Endothelial cell of hepatic sinusoid (primary cell): Measurements from ENCODE around the gene RNASE4.
"Not testable (repeated sequence)": the region's sequence is repeated elsewhere in the genome, so short reads cannot be mapped to it uniquely, and the experiment has no call there.

Source experiments
- in situ Hi-C: cut with HindIII; loops from 2 replicates; pipeline ENCODE4 v1.10.0; 2017; ENCODE audit warnings: low sequenced_read_pairs

The RNASE4 gene, protein sequence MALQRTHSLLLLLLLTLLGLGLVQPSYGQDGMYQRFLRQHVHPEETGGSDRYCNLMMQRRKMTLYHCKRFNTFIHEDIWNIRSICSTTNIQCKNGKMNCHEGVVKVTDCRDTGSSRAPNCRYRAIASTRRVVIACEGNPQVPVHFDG

DNA sequence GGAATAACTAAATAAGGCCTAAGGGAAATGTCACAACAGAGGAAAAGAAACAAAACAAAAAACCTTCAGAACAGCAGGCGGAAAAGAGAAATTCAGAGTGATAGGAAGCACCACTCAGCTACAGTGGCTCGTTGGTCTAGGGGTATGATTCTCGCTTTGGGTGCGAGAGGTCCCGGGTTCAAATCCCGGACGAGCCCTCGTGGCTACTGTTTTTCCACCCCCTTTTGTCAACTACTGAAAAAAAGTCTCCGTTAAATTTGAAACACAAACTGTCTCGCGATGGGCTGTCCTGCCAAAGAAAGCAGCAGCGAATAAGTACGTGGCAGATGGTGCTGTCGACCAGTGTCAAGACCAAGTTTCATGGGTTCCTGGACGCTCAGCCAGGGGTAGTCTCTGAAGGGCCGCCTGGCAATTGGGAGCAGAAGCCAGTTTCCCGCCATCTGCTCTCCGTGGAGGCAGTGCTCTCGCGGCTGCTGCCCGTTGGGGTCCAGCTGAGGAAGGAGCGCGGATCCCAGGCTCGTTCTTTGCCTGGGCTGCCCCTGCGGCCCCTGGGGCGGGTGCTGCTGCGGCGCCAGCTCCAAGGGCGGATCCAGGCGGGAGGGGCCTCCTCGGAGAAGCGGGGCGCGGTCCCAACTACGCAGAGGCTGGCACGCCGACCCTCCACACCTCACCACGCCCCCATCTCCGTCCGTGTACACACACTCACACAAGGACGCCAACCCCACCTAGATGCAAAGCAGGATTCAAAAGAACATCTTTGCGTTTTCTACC lies at the start of gene RNASE4:
Gene RNASE4 (plus strand): TSS at position 670 of the 771 bp plus-strand sequence. CDS start 14,812 bp downstream, outside the sequence.
- in situ Hi-C loops = no loop called here

DNA sequence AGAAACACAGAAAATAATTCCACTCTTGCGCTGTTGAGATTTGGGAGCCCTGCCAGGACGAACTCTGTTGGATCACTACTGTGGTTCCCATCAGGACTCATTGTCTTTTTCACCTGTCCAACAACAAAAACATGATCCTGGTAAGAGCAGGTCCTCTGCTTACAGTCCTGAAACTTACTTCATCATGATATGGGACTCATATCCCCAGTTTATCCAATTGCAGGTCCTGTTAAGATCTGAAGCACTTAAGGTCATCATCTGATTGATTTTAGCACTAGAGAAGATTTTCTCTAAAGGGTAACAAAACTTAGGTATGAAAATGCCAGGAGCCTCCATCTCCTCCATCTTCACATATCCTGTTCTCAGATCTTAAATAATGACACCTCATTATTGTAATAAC lies 42.8 kb upstream of the RNASE4 start, which contains the start of gene OR6S1:
Gene OR6S1 (minus strand): TSS at position 101 of the 400 bp plus-strand sequence. CDS start 0 bp downstream, at position 101.
- in situ Hi-C loops = no loop called here

DNA sequence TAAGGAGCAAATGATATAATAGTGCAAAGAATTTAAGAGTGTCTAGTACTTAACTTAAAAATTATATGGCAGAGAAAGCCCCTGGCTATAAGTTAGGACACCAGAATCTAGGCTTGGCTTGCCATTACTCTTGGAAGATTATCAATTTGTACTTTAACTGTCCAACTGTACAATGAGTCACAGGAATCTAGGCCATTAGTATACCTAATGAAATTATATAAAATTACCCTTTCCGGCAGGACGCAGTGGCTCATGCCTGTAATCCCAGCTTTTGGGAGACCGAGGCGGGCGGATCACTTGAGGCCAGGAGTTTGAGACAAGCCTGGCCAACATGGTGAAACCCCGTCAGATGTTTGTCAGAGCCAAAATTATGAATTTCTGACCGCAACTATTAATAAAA lies 42.2 kb upstream of the RNASE4 start:
- in situ Hi-C loops = no loop called here

DNA sequence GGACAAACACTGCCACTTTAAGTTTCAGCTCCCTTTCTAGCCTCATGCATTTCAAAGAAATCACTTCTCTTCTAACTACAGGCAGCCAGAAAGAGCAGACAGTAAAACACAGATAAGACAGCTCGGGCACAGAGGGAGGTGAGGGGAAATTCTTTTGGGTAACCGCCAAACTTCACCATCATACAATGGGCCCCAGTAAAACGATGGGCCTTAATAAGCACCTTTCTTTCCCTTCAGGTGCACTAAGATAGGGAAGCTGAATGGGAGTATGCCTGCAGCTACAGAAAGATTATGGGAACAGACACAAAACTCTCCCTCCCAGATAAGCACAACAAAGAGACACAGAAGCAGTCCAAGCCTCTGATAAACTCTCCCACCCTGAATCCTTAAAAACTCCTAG lies 41.6 kb upstream of the RNASE4 start:
- in situ Hi-C loops = not testable (repeated sequence)

DNA sequence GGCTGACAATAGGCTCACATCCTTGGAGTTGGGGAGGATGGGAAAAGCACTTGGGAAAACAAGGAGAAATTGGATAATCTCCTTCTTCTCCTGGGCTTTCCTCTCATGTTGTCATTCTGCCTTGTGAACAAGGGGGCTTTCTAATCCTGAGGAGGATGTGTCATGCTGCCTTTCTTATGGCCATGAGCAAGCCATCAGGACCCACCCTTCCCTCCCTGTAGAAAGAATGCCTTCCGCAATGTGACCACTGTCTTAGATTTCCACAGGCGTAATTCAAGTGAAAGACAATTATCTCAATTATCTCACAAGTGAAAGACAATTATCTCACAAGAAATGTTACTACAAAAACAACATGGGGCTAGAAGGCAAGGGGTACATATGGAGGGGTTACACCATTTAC lies 39.8 kb upstream of the RNASE4 start:
- in situ Hi-C loops = no loop called here

DNA sequence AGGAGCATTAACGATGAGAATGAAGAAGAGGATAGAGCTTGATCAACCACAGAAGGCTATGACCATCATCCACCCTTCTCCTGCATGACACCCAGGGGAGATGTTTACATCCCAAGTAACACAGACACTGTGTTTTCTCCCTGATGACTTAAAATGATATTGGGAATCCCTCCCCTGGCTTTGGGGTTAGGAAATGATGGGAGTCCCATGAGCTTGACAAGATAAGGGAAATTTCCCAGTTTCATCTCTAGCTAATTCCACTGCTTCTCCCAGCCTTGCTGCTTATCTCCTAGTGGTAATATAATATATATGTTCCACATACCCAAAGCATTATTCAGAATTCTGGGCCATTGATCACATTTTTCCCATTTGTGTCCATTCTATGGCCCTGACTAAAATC lies 38.9 kb upstream of the RNASE4 start:
- in situ Hi-C loops = no loop called here

DNA sequence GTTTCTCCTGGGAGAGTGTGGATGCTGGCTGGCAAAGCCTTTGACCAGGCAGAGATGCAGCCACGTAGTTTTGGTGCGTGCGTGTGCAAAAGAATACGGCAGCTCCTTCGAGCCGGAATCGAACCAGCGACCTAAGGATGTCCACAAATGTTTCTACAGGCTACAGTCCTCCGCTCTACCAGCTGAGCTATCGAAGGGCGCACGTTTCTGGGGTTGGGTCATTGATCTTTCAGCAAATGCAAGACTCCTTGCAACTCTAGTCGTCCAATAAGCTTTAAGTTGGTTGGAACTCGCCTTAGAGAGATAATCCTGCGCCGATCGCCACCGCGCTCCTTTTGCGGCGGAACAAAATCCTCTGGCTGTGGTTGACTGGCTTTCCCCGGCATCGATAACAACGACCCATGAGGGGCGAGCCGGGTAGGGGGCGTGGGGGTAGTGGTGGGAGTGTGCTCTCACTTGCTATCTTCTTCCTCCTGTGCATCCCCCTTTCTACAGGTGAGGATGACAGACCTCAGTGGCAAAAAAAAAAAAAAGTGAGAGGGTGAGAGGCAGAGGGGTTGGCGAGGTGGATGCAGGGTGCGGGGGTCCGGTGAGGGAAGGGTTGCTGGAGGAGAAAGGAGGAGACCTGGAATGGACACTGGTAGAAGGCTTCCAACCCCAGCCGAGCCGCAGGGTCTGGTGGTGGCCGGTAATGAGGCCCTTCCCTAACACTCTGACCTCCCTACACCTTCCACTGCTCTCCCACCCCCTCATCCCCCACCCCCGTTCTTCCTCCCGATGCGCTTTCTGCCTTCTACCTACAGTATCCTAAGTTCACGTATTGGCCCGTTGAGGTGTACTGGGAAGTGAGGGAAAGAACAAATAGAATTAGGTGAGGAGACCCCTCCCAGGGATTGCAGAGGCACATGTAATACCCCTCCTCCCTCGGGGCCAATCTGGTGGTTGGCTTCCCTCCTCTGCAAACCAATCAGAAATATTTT lies 31.1 kb upstream of the RNASE4 start:
- in situ Hi-C loops = loop anchor here (5.0 kb wide), 1 partner anchor 36 kb away; no protein-coding TSS in a partner anchor

DNA sequence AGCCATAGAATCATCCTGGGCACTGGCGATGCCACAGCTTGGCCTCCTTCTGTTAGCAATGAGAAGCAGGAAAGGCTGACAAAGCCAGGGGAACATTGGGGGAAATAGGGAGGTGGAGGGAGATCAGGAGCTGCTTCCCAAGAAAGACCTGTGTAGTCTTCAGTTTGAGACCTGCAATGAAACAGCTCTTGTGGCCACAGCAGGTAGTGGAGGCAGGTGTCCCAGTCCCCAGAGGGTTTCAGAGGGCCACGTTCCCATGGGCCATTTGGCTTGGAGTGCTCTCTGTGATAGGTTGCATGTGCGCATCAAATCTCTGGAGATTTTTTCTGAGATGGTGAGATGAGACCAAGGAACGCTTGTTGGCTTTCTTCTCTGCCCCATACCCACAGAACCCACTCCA lies 28.5 kb upstream of the RNASE4 start:
- in situ Hi-C loops = no loop called here

DNA sequence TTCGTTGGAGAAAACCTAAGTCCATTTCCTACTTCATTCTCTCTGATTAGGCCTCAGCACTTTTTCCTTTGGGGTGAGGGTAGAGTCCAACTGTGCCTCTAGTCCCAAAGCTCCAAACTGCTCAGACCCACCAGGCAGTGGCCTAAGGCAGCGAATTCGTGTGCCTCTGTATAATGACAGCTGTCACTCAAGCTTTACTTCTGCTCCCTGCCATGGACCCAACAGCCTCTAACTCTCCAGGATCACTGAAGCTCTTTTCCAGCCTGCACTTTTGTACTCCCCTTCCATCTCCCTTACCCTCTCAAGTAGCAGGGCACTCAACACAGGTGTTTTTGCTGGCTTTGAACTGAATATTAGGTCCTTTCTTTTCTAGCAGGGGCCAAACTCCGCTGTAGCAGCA lies 28.1 kb upstream of the RNASE4 start:
- in situ Hi-C loops = no loop called here

DNA sequence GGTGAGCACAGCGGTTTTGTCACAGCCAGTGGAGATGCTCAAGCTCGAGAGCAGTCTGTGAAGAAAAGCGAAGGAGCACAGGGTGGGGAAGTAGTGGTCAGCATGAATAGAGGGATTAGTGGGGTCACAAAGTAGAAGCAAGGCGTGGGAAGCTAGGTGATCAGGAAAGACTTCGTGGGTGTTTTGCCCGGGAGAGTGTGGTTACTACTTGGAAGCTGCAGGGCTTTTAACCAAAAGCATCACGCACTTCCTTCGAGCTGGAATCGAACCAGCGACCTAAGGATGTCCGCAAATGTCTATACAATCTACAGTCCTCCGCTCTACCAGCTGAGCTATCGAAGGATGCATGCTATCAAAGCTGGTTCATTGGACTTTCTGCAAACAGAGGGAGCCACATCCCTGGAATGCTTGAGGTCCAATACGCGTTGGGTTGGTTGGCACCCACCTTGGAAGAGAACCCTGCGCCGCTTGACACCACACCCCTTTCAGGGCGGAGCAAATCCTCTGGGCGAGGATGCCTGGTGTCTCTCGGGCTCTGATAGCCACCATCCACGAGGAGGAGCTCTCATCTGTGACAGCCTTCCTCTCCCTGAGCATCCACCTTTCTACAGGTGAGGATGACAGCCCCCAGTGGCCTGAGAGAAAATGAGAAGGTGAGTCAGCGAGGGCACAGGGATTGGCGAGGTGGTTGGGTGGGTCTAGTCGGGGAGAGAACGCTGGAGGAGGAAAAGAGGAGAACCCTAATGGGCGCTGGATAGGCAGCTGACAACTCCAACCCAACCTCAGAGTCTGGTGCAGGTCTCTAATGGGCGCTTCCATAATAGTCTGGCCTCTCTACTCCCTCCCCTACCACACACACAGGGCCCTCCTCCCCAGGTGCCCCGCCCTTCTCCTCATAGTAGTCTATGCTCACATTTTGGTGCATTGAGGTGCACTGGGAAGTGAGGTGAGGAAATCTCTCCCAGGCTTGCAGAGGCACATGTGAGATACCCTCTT lies 26.8 kb upstream of the RNASE4 start:
- in situ Hi-C loops = no loop called here

DNA sequence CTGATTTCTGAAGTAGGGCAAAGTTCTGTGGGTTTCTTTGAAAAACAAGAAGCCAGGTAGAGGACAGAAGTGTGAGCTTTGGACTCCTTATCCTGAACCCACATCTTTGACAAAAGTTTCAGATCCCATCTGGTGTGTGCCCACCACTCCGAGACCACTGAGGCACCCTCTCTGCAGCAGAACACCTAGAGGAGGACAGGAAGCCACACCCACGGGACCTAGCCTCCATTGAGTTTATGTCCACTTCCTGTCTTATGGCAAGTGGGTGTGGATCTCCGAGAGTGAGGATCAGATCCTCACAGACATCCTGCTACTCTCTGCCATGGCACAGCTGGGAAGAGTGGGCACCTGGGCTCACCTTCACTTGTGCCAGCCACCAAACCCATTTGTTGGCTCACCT lies 26.1 kb upstream of the RNASE4 start:
- in situ Hi-C loops = no loop called here

DNA sequence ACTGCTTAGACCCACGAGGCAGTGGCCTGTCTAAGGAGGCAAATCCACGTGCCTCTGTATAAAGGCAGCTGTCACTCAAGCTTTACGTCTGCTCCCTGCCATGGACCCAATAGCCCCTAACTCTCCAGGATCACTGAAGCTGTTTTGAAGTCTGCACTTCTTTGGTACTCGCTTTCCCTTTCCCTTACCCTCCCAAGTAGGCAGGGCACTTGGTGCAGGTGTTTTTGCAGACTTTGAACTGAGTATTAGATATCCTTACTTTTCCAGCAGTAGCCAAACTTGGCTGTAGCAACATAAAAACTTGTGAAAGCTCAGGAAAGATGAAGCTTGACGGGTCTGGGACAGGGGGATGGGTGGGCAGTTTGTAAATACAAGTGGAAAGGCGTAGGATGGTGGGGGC lies 25.0 kb upstream of the RNASE4 start:
- in situ Hi-C loops = no loop called here

DNA sequence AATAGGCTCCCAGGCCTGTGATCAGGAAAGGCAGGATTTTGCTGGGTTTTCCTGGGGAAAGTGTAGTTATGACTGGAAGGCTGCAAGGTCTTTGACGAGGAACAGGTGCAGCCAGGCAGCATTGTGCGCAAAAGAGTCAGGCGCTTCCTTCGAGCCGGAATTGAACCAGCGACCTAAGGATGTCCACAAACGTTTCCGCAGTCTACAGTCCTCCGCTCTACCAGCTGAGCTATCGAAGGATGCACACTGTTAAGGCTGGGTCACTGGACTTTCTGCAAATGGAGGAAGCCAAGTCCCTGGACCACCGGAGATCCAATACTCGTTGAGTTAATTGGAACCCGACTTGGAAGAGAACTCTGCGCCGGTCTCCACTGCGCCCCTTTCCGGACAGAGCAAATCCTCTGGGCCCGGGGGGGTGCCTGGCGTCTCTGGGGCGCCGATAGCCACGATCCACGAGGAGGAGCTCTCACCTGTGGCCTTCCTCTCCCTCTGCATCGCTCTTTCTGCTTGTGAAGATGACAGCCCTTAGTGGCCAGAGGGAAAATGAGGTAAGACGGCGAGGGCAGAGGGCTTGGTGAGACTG lies 24.5 kb upstream of the RNASE4 start:
- in situ Hi-C loops = no loop called here

DNA sequence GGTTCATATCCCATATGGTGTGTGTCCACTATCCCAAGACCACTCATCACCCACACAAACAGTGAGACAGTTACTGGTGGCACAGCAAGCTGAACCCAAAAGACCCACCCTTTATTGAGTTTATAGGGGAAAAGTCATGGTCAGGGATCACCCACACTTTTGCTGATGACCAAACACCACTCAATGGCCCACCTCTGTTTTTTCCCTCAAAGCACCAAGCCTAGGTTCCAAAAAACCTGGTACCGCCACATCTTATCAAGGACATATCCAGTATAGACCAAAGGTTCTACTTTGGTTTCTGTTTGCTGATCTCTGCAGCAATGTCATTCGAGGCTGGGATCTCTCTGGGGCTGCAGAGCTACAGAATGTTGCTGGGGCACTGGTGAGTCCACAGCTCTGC lies 23.2 kb upstream of the RNASE4 start:
- in situ Hi-C loops = no loop called here

DNA sequence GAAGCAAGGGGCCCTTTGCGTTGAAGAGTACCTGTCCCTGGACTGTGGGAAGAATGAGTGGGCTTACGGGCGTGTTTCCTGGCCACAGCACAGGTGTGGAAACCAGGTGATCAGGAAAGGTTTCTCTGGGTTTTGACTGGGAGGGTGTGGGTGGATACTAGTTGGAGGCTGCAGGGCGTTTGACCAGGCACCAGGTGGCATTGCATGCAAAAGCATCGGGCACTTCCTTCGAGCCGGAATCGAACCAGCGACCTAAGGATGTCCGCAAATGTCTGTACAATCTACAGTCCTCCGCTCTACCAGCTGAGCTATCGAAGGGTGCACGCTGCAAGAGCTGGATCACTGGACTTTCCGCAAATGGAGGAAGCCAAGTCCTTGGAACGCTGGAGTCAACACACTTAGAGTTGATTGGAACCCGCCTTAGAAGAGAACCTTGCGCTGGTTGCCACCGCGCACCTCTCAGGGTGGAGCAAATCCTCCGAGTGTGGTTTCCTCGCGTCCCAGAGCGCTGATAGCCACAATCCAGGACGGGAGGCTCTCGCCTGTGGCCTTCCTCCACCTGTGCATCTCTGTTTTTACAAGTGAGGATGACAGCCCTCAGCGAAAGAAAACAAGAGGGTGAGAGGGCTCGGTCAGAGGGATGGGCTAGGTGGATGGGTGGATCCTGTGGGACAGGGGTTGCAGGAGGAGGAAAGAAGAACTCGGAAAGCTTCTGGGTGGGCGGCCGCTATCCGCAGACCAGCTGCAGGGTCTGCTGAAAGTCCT lies 21.2 kb upstream of the RNASE4 start:
- in situ Hi-C loops = no loop called here

DNA sequence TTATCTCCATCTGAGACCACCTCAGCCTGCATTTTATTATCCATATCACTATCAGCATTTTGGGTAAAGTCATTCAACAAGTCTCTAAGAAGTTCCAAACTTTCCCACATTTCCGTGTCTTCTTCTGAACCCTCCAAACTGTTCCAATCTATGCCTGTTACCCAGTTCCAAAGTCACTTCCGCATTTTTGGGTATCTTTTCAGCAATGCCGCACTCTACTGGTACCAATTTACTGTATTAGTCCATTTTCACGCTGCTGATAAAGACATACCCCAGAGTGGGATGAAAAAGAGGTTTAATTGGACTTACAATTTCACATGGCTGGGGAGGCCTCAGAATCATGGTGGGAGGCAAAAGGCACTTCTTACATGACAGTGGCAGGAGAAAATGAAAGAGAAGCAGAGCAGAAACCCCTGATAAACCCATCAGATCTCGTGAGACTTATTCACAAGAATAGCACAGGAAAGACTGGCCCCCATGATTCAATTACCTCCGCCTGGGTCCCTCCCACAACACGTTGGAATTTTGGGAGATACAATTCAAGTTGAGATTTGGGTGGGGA lies 17.9 kb upstream of the RNASE4 start:
- in situ Hi-C loops = not testable (repeated sequence)

DNA sequence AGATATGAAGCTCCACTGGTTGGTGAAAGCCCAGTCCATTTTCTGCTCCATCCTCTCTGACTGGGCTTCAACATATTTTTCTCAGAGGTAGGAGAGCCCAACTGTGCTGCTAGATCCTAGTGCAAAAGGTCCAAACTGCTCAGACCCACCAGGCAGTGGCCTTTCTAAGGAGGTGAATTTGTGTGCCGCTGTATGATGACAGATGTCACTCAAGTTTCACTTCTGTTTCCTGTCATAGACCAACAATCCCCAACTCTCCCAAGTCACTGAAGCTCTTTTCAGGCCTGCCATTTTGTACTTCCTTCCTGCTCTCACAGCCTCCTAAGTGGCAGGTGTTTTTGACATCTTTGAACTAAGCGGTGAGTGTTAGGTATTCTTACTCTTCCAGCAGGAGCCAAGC lies 16.4 kb upstream of the RNASE4 start:
- in situ Hi-C loops = no loop called here

DNA sequence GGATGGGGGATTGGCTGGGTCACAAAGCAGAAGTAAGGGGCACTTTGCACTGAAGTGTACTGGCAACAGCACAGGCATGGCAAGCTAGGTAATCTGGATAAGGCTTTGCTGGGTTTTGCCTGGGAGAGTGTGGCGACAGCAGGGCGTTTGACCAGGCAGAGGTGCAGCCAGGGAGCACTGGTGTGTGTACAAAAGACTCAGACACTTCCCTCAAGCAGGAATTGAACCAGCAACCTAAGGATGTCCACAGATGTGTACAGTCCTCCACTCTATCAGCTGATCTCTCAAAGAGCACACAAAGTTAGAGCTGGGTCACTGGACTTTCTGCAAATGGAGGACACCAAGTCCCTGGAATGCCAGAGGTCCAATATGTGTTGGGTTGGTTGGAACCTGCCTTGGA lies 15.4 kb upstream of the RNASE4 start:
- in situ Hi-C loops = no loop called here
